MM.1S (cell line): ENCODE data around the gene DNM1L.

Source experiments
- DNase-seq: peaks from one replicate; pipeline ENCODE4 v3.0.0-alpha.2; 2015
- H2AFZ ChIP-seq: fragments of 300-600 bp; sonication (generic); 2 replicates; pipeline ENCODE4 v1.6.0; 2016; ENCODE audit warnings: antibody characterized with exemption, low read length
- H3F3A ChIP-seq: fragments of 300-600 bp; sonication (generic); 2 replicates; pipeline ENCODE4 v1.6.1; 2016; ENCODE audit warnings: mild to moderate bottlenecking, antibody characterized with exemption, low read length, moderate library complexity, mixed read lengths; ENCODE audit not compliant: insufficient read depth
- H3K27ac ChIP-seq: fragments of 300-600 bp; sonication (generic); 2 replicates; pipeline ENCODE4 v1.5.1; 2016; ENCODE audit warnings: mild to moderate bottlenecking, low read length
- H3K27me3 ChIP-seq: fragments of 300-600 bp; sonication (generic); replicated peaks from 2 replicates; pipeline ENCODE4 v1.6.0; 2016; ENCODE audit warnings: low read length; ENCODE audit not compliant: insufficient read depth
- H3K36me3 ChIP-seq: fragments of 300-600 bp; sonication (generic); replicated peaks from 2 replicates; pipeline ENCODE4 v1.6.1; 2016; ENCODE audit warnings: mild to moderate bottlenecking, low read length, mixed read lengths; ENCODE audit not compliant: insufficient read depth
- H3K4me1 ChIP-seq: fragments of 300-600 bp; sonication (generic); 2 replicates; pipeline ENCODE4 v1.6.1; 2016; ENCODE audit warnings: low read length, mixed read lengths
- H3K4me2 ChIP-seq: fragments of 300-600 bp; sonication (generic); 2 replicates; pipeline ENCODE4 v1.6.0; 2016; ENCODE audit warnings: low read depth, low read length
- H3K4me3 ChIP-seq: fragments of 300-600 bp; sonication (generic); 2 replicates; pipeline ENCODE4 v1.5.1; 2016; ENCODE audit warnings: low read length, mixed read lengths
- H3K79me2 ChIP-seq: fragments of 300-600 bp; sonication (generic); 2 replicates; pipeline ENCODE4 v1.6.1; 2016; ENCODE audit warnings: mixed run types, low read length, mixed read lengths
- H3K9ac ChIP-seq: fragments of 300-600 bp; sonication (generic); 2 replicates; pipeline ENCODE4 v1.6.1; 2016; ENCODE audit warnings: low read length, mixed read lengths
- H3K9me2 ChIP-seq: fragments of 300-600 bp; sonication (generic); replicated peaks from 2 replicates; pipeline ENCODE4 v1.6.1; 2016; ENCODE audit warnings: mild to moderate bottlenecking, low read length, mixed read lengths; ENCODE audit not compliant: insufficient read depth
- H3K9me3 ChIP-seq: fragments of 300-600 bp; sonication (generic); replicated peaks from 2 replicates; pipeline ENCODE4 v1.6.1; 2016; ENCODE audit warnings: mild to moderate bottlenecking, low read length, mixed read lengths; ENCODE audit not compliant: insufficient read depth
- H4K20me1 ChIP-seq: fragments of 300-600 bp; sonication (generic); 2 replicates; pipeline ENCODE4 v1.6.1; 2016; ENCODE audit warnings: mild to moderate bottlenecking, low read length, moderate library complexity, mixed read lengths; ENCODE audit not compliant: insufficient read depth
- EZH2 ChIP-seq: fragments of 300-600 bp; sonication (generic); optimal IDR thresholded peaks from 2 replicates; pipeline ENCODE3; 2017; ENCODE audit warnings: low read depth, mild to moderate bottlenecking, antibody characterized with exemption, low read length, mixed read lengths
- EZH2phosphoT487 ChIP-seq: fragments of 300-600 bp; sonication (generic); IDR thresholded peaks from 2 replicates; pipeline ENCODE4 v1.6.1; 2018; ENCODE audit warnings: antibody characterized with exemption, low read length
- TF ChIP-seq, protein P1 (sequence below): fragments of 300-600 bp; sonication (generic); IDR thresholded peaks from 2 replicates; pipeline ENCODE4 v1.5.1; 2016; ENCODE audit warnings: antibody characterized with exemption, low read length, mixed read lengths

Gene DNM1L

DNA sequence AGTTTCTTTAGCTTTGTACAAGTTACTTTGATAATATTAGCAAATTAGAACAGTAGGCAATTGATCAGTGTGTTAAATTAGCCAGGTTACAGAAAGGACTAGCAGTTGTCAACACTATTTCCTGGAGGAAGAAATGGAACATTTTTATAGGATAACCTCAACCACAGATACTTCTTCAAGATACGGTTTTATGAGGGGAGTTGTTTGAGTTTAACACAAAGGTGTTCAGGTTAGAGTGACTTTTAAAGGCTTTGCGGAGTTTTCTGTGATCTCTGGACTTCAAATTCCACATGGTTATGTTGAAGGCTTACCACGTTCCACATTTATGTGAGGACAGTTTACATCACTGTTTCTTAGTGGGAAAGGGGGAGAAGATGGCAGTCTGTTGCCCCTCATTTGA is 57.3 kb downstream of the DNM1L start:
- Histone ChIP-seq H3K9me2 (no peaks in the 10 kb centered on the region), H3K9ac (no peak overlapping the region), H3K4me3 (no peak overlapping the region), H3K27me3 (no peaks in the 10 kb centered on the region), H3K27ac (no peak overlapping the region), H3K9me3 (no peaks in the 10 kb centered on the region), H4K20me1 (no peaks in the 10 kb centered on the region), H3K79me2 (peaks cover 14% of the 10 kb centered on the region; the same call in 1 of the 2 replicates), H2AFZ (no peak overlapping the region), H3K4me2 (no peak overlapping the region), H3K4me1 (no peaks in the 10 kb centered on the region), H3K36me3 (no peaks in the 10 kb centered on the region; the same call in none of the 2 replicates), H3F3A (no peaks in the 10 kb centered on the region)
- no peak for DNase-seq
- TF ChIP-seq, protein P1, sequence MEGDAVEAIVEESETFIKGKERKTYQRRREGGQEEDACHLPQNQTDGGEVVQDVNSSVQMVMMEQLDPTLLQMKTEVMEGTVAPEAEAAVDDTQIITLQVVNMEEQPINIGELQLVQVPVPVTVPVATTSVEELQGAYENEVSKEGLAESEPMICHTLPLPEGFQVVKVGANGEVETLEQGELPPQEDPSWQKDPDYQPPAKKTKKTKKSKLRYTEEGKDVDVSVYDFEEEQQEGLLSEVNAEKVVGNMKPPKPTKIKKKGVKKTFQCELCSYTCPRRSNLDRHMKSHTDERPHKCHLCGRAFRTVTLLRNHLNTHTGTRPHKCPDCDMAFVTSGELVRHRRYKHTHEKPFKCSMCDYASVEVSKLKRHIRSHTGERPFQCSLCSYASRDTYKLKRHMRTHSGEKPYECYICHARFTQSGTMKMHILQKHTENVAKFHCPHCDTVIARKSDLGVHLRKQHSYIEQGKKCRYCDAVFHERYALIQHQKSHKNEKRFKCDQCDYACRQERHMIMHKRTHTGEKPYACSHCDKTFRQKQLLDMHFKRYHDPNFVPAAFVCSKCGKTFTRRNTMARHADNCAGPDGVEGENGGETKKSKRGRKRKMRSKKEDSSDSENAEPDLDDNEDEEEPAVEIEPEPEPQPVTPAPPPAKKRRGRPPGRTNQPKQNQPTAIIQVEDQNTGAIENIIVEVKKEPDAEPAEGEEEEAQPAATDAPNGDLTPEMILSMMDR: no peak
- TF ChIP-seq EZH2 (no peak), EZH2phosphoT487 (no peak)

DNA sequence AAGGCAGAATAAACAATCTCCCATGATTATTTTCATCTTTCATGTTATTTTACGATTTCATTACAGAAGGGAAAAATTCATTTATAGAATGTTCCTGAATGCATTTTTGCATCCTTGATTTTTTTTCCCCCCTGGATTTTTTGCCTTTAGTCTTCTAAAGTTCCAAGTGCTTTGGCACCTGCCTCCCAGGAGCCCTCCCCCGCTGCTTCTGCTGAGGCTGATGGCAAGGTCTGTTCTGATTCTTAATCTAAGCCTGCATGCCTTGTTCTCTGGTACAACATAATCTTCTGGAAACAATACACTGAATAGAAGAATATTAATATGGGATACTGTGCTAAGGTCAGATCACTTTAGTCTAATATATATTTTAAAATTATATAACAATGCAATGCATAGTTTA is 58.6 kb downstream of the DNM1L start:
- Histone ChIP-seq H2AFZ (no peak overlapping the region), H3F3A (no peaks in the 10 kb centered on the region), H3K4me1 (no peaks in the 10 kb centered on the region), H3K27ac (no peak overlapping the region), H3K4me2 (no peak overlapping the region), H3K79me2 (peaks cover 14% of the 10 kb centered on the region; the same call in 1 of the 2 replicates), H3K9ac (no peak overlapping the region), H3K9me2 (no peaks in the 10 kb centered on the region), H3K27me3 (no peaks in the 10 kb centered on the region), H3K9me3 (no peaks in the 10 kb centered on the region), H3K36me3 (peaks cover 4% of the 10 kb centered on the region), H3K4me3 (no peak overlapping the region), H4K20me1 (no peaks in the 10 kb centered on the region)
- TF ChIP-seq EZH2: no peak
- TF ChIP-seq EZH2phosphoT487: no peak
- TF ChIP-seq, protein P1: no peak
- DNase-seq: no peak

DNA sequence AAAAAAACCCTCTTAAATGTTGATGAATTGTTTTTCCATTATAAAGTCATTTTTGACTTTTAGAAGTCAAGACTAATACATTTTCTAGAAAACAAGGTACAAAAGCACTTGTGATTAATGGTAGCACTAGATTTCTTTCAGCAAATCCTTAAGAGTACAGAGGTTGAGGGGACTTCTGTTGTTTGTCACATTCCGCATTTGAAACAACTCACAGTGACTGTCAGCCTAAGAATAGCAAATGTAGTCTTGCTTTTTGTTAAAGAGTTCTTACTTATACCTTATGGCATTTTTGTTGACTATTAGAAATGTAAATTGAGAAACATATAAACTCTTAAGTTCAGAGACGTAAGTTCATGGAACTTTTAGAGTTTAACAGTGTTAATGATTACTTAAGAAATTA is 60.2 kb downstream of the DNM1L start:
- Histone ChIP-seq H3F3A (no peaks in the 10 kb centered on the region), H2AFZ (no peak overlapping the region), H3K4me3 (no peak overlapping the region), H3K36me3 (peaks cover 15% of the 10 kb centered on the region), H3K27ac (no peak overlapping the region), H3K4me1 (no peaks in the 10 kb centered on the region), H3K27me3 (no peaks in the 10 kb centered on the region), H3K9ac (no peak overlapping the region), H3K9me3 (no peaks in the 10 kb centered on the region), H3K9me2 (no peaks in the 10 kb centered on the region), H4K20me1 (no peaks in the 10 kb centered on the region), H3K79me2 (peaks cover 22% of the 10 kb centered on the region; the same call in 1 of the 2 replicates), H3K4me2 (no peak overlapping the region)
- no peak for DNase-seq
- no peak for TF ChIP-seq EZH2phosphoT487

DNA sequence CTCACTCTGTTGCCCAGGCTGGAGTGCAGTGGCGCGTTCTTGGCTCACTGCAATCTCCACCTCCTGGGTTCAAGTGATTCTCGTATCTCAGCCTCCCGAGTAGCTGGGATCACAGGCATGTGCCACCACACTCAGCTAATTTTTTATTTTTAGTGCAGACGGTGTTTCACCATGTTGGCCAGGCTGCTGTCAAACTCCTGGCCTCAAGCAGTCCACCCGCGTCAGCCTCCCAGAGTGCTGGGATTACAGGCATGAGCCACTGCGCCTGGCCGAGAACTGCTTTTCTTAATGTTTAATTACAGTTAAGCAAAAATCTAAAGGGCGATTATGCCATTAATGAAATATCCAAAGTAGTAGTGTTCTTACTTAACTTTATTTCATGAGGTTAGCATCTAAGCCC is 63.0 kb downstream of the DNM1L start:
- Histone ChIP-seq H3K9me2 (no peaks in the 10 kb centered on the region), H3K4me1 (no peaks in the 10 kb centered on the region), H3K4me3 (no peak overlapping the region), H3F3A (no peaks in the 10 kb centered on the region), H2AFZ (no peak overlapping the region), H3K36me3 (peaks cover 17% of the 10 kb centered on the region), H3K79me2 (peaks cover 19% of the 10 kb centered on the region; the same call in 1 of the 2 replicates), H3K9me3 (no peaks in the 10 kb centered on the region), H3K27ac (no peak overlapping the region), H3K9ac (no peak overlapping the region), H3K4me2 (no peak overlapping the region), H3K27me3 (no peaks in the 10 kb centered on the region), H4K20me1 (no peaks in the 10 kb centered on the region)
- no peak for DNase-seq
- TF ChIP-seq, protein P1: no peak
- TF ChIP-seq EZH2phosphoT487 (no peak), EZH2 (no peak)
